ENCODE results near the gene PTPN3. TPM values are rescaled to one million over a fixed set of nuclear protein-coding genes. Genes with fewer than 3 reads are reported as not detected.

The PTPN3 gene
- total RNA-seq, 1 experiment from 2014 or later: 1.1 TPM

DNA sequence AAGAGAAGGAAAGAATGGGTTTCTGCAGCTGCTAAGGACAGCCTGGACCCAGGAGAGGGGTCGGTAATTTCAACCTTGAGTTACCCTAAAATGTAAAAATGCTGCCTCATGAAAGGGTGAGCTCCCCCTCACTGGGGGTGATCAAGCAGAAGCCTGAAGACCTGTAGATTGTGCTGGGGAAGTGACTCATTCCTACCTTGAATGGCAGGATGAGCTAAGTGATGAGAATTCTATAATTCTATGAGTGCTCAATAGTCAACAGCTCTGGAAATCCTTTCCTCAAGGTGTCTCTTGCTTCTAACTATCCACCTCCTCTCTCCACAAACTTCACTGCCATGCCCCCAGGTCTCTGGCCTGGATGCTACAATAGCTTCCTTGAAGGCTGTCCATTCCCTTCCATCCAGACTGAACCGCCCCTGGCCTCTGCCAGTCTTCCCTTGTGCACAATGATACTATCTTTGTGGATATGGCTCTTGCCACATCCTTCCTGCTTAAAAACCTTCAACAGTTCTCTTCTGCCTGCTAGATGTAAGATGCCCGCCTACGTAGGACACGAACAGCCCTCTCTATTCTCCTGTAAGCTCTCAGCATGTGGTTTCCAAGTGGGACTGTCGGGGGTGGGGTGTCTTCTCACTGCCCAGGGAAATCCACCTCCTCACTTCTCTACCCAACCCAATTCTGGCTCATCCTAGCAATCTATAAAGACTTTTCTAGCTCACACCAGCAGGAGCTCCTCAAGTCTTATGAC, 50.6 kb downstream of the PTPN3 start:
- intact Hi-C loops (cut with micrococcal nuclease; ENCODE audit: unreplicated experiment): no loop called here
- no peaks in the 10 kb centered on the region for H3K4me1 ChIP-seq (ENCODE audit: insufficient read depth, low read length, poor library complexity, severe bottlenecking)
- no peaks in the 10 kb centered on the region for H3K9me3 ChIP-seq (ENCODE audit: low read depth, low read length, poor library complexity, severe bottlenecking)
- POLR2A ChIA-PET (ENCODE audit: low non-redundant PET): no interaction called here
- TF ChIP-seq EZH2 (IDR thresholded peaks at IDR 0.05; ENCODE audit: borderline replicate concordance, low read depth, low read length, poor library complexity, severe bottlenecking): no peak
- TF ChIP-seq, protein P1, sequence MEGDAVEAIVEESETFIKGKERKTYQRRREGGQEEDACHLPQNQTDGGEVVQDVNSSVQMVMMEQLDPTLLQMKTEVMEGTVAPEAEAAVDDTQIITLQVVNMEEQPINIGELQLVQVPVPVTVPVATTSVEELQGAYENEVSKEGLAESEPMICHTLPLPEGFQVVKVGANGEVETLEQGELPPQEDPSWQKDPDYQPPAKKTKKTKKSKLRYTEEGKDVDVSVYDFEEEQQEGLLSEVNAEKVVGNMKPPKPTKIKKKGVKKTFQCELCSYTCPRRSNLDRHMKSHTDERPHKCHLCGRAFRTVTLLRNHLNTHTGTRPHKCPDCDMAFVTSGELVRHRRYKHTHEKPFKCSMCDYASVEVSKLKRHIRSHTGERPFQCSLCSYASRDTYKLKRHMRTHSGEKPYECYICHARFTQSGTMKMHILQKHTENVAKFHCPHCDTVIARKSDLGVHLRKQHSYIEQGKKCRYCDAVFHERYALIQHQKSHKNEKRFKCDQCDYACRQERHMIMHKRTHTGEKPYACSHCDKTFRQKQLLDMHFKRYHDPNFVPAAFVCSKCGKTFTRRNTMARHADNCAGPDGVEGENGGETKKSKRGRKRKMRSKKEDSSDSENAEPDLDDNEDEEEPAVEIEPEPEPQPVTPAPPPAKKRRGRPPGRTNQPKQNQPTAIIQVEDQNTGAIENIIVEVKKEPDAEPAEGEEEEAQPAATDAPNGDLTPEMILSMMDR (conservative IDR thresholded peaks at IDR 0.05; ENCODE audit: low read depth, low read length): no peak
- CTCF ChIA-PET: no interaction called here
- H3K36me3 ChIP-seq (ENCODE audit: insufficient read depth, low read length, poor library complexity, severe bottlenecking): no peaks in the 10 kb centered on the region
- H3K27ac ChIP-seq (ENCODE audit: low read depth, low read length, poor library complexity, severe bottlenecking): no peak overlapping the region
- no TSS peak for BruUV-seq (replicated peaks)
- H3K27me3 ChIP-seq (replicated peaks; ENCODE audit: insufficient read depth, low read depth, low read length, poor library complexity): no peaks in the 10 kb centered on the region
- no peak for DNase-seq (ENCODE audit: low spot score)
- H3K4me3 ChIP-seq (ENCODE audit: low read depth, low read length, poor library complexity, severe bottlenecking): no peak overlapping the region

DNA sequence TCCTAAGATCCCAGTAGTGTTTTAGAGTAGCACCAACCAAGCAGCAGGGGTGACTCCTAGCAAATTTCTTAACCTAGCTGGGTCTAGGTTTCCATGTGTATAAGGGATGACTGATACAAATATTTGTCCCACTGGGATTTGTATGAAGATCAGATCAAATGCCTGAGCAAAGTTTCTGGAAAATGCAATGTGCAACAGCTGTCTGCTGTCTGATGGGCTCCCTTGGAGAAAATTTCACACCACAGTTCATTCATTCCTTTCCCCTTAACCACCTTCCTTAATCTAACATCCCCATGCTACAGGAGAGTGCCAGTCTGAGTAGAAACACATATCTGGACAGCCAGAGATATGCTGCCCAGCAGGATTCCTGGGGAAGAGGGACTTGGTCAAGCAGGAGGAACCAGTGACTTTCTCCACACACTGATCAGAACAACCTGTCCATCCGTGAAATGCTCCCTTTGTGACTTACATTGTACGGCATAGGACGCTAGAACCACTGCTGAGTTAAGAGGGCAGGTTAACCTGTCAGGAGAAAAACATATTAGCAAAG, 53.3 kb downstream of the PTPN3 start:
- Histone ChIP-seq H3K4me3 (ENCODE audit: low read depth, low read length, poor library complexity, severe bottlenecking) (no peak overlapping the region), H3K36me3 (ENCODE audit: insufficient read depth, low read length, poor library complexity, severe bottlenecking) (no peaks in the 10 kb centered on the region), H3K27ac (ENCODE audit: low read depth, low read length, poor library complexity, severe bottlenecking) (no peak overlapping the region), H3K27me3 (replicated peaks; ENCODE audit: insufficient read depth, low read depth, low read length, poor library complexity) (no peaks in the 10 kb centered on the region), H3K4me1 (ENCODE audit: insufficient read depth, low read length, poor library complexity, severe bottlenecking) (no peaks in the 10 kb centered on the region), H3K9me3 (ENCODE audit: low read depth, low read length, poor library complexity, severe bottlenecking) (no peaks in the 10 kb centered on the region)
- no peak for DNase-seq (ENCODE audit: low spot score)
- POLR2A ChIA-PET (ENCODE audit: low non-redundant PET): no interaction called here
- TF ChIP-seq, protein P1 (conservative IDR thresholded peaks at IDR 0.05; ENCODE audit: low read depth, low read length): no peak
- no peak for TF ChIP-seq EZH2 (IDR thresholded peaks at IDR 0.05; ENCODE audit: borderline replicate concordance, low read depth, low read length, poor library complexity, severe bottlenecking)
- intact Hi-C loops (cut with micrococcal nuclease; ENCODE audit: unreplicated experiment): no loop called here
- CTCF ChIA-PET: no interaction called here
- BruUV-seq (replicated peaks): no TSS peak

DNA sequence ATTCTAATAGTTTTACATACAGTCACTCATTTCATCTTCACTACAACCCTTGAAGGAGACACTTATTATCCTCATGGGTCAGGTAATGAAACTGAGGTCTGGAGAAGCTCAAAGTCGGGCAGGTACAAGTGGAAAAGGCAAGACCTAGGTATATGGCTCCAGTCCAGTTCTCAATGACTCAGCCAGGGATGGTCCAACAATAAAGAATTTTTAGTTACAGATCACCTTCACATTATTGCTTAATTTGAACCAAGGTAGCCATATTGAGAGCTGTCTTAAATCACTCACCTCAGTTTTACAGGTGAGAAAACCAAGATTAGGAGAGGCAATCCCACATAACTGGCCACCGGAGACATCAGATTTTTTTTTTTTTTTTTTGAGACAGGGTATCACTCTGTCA, 55.4 kb downstream of the PTPN3 start:
- no peak for DNase-seq (ENCODE audit: low spot score)
- H3K27me3 ChIP-seq (replicated peaks; ENCODE audit: insufficient read depth, low read depth, low read length, poor library complexity): peaks cover 11% of the 10 kb centered on the region
- intact Hi-C loops (cut with micrococcal nuclease; ENCODE audit: unreplicated experiment): no loop called here
- H3K4me1 ChIP-seq (ENCODE audit: insufficient read depth, low read length, poor library complexity, severe bottlenecking): no peaks in the 10 kb centered on the region
- BruUV-seq (replicated peaks): no TSS peak
- TF ChIP-seq EZH2 (IDR thresholded peaks at IDR 0.05; ENCODE audit: borderline replicate concordance, low read depth, low read length, poor library complexity, severe bottlenecking): no peak
- TF ChIP-seq, protein P1 (conservative IDR thresholded peaks at IDR 0.05; ENCODE audit: low read depth, low read length): no peak
- H3K9me3 ChIP-seq (ENCODE audit: low read depth, low read length, poor library complexity, severe bottlenecking): no peaks in the 10 kb centered on the region
- H3K27ac ChIP-seq (ENCODE audit: low read depth, low read length, poor library complexity, severe bottlenecking): no peak overlapping the region
- H3K36me3 ChIP-seq (ENCODE audit: insufficient read depth, low read length, poor library complexity, severe bottlenecking): no peaks in the 10 kb centered on the region
- H3K4me3 ChIP-seq (ENCODE audit: low read depth, low read length, poor library complexity, severe bottlenecking): no peak overlapping the region
- CTCF ChIA-PET: no interaction called here
- POLR2A ChIA-PET (ENCODE audit: low non-redundant PET): no interaction called here
